ENCODE measurements around the gene KCNJ14.
A peak's percentile ranks its signal among the peaks of the same experiment; 100 is the strongest.

The KCNJ14 gene

DNA sequence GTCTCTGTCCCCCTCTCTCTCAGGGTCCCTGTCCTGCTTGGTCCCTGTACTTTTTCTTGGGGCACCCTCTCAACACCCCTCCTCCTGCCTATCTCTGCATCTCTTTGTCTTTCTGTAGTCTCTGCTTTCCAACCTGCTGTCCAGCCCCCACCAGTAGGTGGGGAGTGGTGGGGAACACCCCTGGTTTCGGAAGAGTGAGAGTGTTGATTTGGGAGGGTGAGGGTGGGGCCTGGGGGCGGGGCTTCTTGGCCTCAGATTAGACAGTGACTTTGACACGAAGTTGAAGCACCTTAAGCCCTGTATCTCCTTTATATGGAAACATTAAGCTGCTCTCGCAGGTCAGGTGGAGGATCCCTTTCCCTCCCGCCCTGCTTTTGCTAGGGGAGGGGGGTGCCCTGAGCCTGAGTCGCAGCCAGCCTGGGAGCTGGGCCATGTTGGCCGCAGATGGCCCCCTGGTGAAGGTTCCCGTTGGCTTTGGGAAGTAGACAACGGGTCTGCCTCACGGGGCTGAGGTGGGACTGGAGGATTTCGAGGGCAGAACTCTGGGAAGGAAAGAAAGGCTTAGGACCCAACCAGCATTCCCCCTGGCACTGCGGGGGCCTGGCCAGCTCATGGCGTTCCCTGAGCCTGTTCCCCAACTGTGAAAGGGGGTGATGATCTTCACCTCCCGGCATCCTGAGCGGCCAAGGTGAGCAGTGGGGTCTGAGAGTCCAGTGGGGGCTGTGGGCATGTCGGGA lies at the start of gene KCNJ14:
TSS of gene KCNJ14 (plus strand) at position 404 of the 737 bp plus-strand sequence. CDS start 6,151 bp downstream, outside the sequence.
- DNase-seq, result peak in 1 of 2 experiments; percentile 53
- TF ChIP-seq POLR2A (IDR thresholded peaks at IDR 0.05; ENCODE audit: low read length) (no peak), GATA1 (IDR thresholded peaks at IDR 0.05; ENCODE audit: low read depth, low read length) (no peak)

GRCh38 chr19:48405850-48406249 lies 49.5 kb upstream of the KCNJ14 start:
- TF ChIP-seq POLR2A (IDR thresholded peaks at IDR 0.05; ENCODE audit: low read length), result no peak
- no peak for TF ChIP-seq GATA1 (IDR thresholded peaks at IDR 0.05; ENCODE audit: low read depth, low read length)
- no peak for DNase-seq

- DNase-seq, result no peak
These were observed 41.3 kb upstream of the KCNJ14 start for GRCh38 chr19:48413879-48414587.

GRCh38 chr19:48415395-48415794 lies 40.0 kb upstream of the KCNJ14 start:
- peak; percentile 85 to 87 for DNase-seq
- no peak for TF ChIP-seq POLR2A (IDR thresholded peaks at IDR 0.05; ENCODE audit: low read length)
- no peak for TF ChIP-seq GATA1 (IDR thresholded peaks at IDR 0.05; ENCODE audit: low read depth, low read length)

More at GRCh38 chr19:48413879-48414587, 41.3 kb upstream of the KCNJ14 start:
- TF ChIP-seq POLR2A (IDR thresholded peaks at IDR 0.05; ENCODE audit: low read length) (no peak), GATA1 (IDR thresholded peaks at IDR 0.05; ENCODE audit: low read depth, low read length) (no peak)

DNA sequence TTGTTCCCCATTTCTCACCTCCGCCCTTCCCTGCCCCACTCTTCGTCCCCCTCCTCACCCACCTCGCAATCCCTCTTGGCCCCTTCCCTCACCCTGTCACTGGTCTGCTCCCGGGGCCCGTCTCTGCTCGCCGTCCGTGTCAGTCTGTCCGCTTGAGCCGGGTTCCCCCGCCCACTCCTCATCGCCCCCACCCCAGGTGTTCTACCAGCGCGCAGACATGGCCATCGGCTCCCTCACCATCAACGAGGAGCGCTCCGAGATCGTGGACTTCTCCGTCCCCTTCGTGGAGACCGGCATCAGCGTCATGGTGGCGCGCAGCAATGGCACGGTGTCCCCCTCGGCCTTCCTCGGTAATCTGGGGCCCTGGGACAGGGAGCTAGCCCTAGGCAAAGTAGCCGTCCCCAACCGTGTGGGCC lies 39.6 kb upstream of the KCNJ14 start:
- DNase-seq, result no peak
- no peak for TF ChIP-seq GATA1 (IDR thresholded peaks at IDR 0.05; ENCODE audit: low read depth, low read length)
- TF ChIP-seq POLR2A (IDR thresholded peaks at IDR 0.05; ENCODE audit: low read length), result no peak

DNA sequence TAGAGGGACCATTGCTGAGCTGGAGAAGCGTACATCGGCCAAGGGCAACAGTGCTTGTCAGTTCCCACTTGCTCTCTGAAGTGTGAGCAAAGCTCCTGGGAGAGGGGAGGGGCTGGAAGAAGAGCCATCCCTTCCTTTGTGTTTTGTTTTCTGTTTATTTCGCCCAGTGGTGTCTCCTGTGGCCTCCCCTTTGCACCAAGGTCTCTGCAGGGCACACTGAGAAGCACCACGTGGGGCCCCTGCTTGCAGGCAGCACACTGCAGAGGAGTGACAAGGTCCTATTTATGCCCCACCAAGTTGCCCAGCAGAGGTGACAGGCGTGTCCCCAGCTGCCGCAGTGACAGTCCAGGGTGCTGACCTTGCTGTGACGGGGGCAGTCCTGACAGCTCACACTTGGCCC lies 38.0 kb upstream of the KCNJ14 start:
- TF ChIP-seq POLR2A (IDR thresholded peaks at IDR 0.05; ENCODE audit: low read length) (no peak), GATA1 (IDR thresholded peaks at IDR 0.05; ENCODE audit: low read depth, low read length) (no peak)
- DNase-seq, result no peak

DNA sequence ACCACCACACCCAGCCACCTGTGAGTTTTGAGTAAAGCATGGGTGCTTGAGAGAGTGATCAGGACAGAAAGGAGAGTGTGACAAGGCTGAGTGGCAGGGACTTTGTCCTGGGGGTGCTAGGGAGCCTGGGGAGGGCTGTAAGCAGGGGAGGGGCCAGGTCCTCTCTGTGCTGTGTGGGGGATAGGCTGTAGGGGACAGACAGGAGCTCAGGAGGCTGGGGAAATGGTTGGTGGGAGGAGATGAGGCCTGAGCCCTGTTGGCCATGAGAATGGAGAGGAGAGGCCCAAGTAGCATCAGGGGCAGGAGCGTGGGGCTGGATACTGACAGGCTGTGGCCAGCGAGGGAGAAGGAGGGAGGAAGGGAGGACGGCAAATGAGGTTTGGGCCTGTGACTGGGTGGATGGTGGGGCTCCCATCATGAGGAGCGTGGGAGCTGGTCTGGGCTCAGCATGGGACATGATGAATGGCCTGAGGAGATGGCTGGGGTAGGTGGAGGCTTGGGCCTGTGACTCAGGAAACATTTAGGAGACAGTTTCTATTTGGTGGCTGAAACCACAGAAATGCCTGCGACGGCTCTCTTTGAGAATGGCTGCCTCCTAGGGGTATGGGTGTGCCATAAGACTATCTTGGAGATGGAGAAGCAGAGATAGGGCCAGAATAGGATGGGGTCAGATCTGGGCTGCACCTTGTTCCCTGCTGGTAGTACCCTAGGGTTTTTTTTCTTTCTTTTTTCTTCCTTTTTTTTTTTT lies 36.9 kb upstream of the KCNJ14 start:
- TF ChIP-seq POLR2A (IDR thresholded peaks at IDR 0.05; ENCODE audit: low read length) (no peak), GATA1 (IDR thresholded peaks at IDR 0.05; ENCODE audit: low read depth, low read length) (no peak)
- DNase-seq, result no peak

GRCh38 chr19:48419158-48419920 lies 36.0 kb upstream of the KCNJ14 start:
- no peak for TF ChIP-seq POLR2A (IDR thresholded peaks at IDR 0.05; ENCODE audit: low read length)
- no peak for TF ChIP-seq GATA1 (IDR thresholded peaks at IDR 0.05; ENCODE audit: low read depth, low read length)

DNA sequence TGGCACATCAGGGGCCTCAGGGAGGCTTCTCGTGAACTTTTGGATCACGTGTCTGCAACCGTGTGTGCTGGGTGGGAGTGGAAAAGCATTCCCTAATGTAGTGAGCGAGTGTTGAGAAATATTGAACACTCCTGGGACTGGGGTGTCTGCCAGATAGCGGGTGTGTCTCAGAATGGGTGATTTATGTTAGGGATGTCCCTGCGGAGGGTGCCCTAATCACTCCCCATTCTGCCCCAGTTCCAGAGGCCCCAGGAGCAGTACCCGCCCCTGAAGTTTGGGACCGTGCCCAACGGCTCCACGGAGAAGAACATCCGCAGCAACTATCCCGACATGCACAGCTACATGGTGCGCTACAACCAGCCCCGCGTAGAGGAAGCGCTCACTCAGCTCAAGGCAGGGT lies 33.8 kb upstream of the KCNJ14 start:
- no peak for DNase-seq
- no peak for TF ChIP-seq POLR2A (IDR thresholded peaks at IDR 0.05; ENCODE audit: low read length)
- TF ChIP-seq GATA1 (IDR thresholded peaks at IDR 0.05; ENCODE audit: low read depth, low read length), result no peak

More at GRCh38 chr19:48419158-48419920, 36.0 kb upstream of the KCNJ14 start:
- peak; percentile 68 to 76 for DNase-seq

- DNase-seq, result no peak
- TF ChIP-seq POLR2A (IDR thresholded peaks at IDR 0.05; ENCODE audit: low read length) (no peak), GATA1 (IDR thresholded peaks at IDR 0.05; ENCODE audit: low read depth, low read length) (no peak)
These were observed 30.6 kb upstream of the KCNJ14 start for GRCh38 chr19:48424694-48425219.

- no peak for DNase-seq
- TF ChIP-seq GATA1 (IDR thresholded peaks at IDR 0.05; ENCODE audit: low read depth, low read length) (no peak), POLR2A (IDR thresholded peaks at IDR 0.05; ENCODE audit: low read length) (no peak)
These were observed 26.7 kb upstream of the KCNJ14 start for GRCh38 chr19:48428670-48429069.

DNA sequence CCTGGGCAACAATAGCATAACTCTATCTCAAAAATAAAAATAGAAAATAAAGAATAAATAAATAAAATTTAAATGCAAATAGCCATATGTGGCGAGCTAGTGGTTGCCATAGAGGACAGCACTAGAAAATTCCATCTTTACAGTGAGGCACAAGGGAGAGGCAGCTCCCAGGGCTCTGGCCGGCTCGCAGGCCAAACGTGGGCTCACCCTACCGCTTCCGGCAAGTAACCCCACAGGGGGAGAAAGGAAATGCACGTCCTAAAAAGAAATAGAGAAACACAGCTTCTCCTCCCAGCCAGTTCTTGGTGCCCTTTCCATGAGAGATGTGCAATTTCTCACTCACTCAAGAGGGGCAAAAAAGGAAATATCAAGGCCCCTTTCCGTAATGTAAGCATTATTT lies 22.0 kb upstream of the KCNJ14 start:
- no peak for DNase-seq
- no peak for TF ChIP-seq POLR2A (IDR thresholded peaks at IDR 0.05; ENCODE audit: low read length)
- TF ChIP-seq GATA1 (IDR thresholded peaks at IDR 0.05; ENCODE audit: low read depth, low read length), result no peak

- DNase-seq, result no peak
- TF ChIP-seq GATA1 (IDR thresholded peaks at IDR 0.05; ENCODE audit: low read depth, low read length) (no peak), POLR2A (IDR thresholded peaks at IDR 0.05; ENCODE audit: low read length) (no peak)
These were observed 18.8 kb upstream of the KCNJ14 start for GRCh38 chr19:48436586-48436985.
